KMS-11 (cell line): ENCODE data around the gene SPCS1.
"Not testable (repeated sequence)": the region's sequence is repeated elsewhere in the genome, so short reads cannot be mapped to it uniquely, and the experiment has no call there.

Source experiments
- H2AFZ ChIP-seq: fragments of 200-600 bp; sonication (generic); 2 replicates; pipeline ENCODE4 v1.6.1; 2016; ENCODE audit warnings: antibody characterized with exemption, mixed run types, low read depth
- H3K27ac ChIP-seq: fragments of 200-600 bp; sonication (generic); 2 replicates; pipeline ENCODE4 v1.6.1; 2016; ENCODE audit warnings: mild to moderate bottlenecking, mixed run types
- H3K27me3 ChIP-seq: fragments of 200-600 bp; sonication (generic); 2 replicates; pipeline ENCODE4 v1.6.1; 2017; ENCODE audit warnings: mild to moderate bottlenecking, low read depth, mixed run types, moderate library complexity; ENCODE audit not compliant: insufficient read depth
- H3K36me3 ChIP-seq: fragments of 200-600 bp; sonication (generic); 2 replicates; pipeline ENCODE4 v1.6.1; 2017; ENCODE audit warnings: mild to moderate bottlenecking, mixed run types; ENCODE audit not compliant: insufficient read depth
- H3K4me1 ChIP-seq: fragments of 200-600 bp; sonication (generic); 2 replicates; pipeline ENCODE4 v1.6.1; 2016; ENCODE audit warnings: mild to moderate bottlenecking, low read depth, mixed run types; ENCODE audit not compliant: poor library complexity, severe bottlenecking
- H3K4me2 ChIP-seq: fragments of 200-600 bp; sonication (generic); 2 replicates; pipeline ENCODE4 v1.7.0; 2016; ENCODE audit warnings: mild to moderate bottlenecking, mixed run types
- H3K4me3 ChIP-seq: fragments of 200-600 bp; sonication (generic); IDR thresholded peaks from 2 replicates; pipeline ENCODE4 v1.6.1; 2017; ENCODE audit warnings: low read depth, low read length, mixed read lengths; ENCODE audit not compliant: insufficient read depth
- H3K79me2 ChIP-seq: fragments of 200-600 bp; sonication (generic); 2 replicates; pipeline ENCODE4 v1.6.1; 2016; ENCODE audit warnings: low read depth, mixed run types; ENCODE audit not compliant: insufficient read depth
- H3K9ac ChIP-seq: fragments of 200-600 bp; sonication (generic); 2 replicates; pipeline ENCODE4 v1.6.1; 2016; ENCODE audit warnings: mild to moderate bottlenecking, mixed run types
- H4K20me1 ChIP-seq: fragments of 200-600 bp; sonication (generic); 2 replicates; pipeline ENCODE4 v1.6.1; 2016; ENCODE audit warnings: mild to moderate bottlenecking, mixed run types; ENCODE audit not compliant: insufficient read depth
- TF ChIP-seq, protein P1 (sequence below): fragments of 200-600 bp; sonication (generic); conservative IDR thresholded peaks from 2 replicates; pipeline ENCODE4 v1.6.1; 2017; ENCODE audit warnings: low read depth, mild to moderate bottlenecking, antibody characterized with exemption, low read length, moderate library complexity, mixed read lengths

The SPCS1 gene

DNA sequence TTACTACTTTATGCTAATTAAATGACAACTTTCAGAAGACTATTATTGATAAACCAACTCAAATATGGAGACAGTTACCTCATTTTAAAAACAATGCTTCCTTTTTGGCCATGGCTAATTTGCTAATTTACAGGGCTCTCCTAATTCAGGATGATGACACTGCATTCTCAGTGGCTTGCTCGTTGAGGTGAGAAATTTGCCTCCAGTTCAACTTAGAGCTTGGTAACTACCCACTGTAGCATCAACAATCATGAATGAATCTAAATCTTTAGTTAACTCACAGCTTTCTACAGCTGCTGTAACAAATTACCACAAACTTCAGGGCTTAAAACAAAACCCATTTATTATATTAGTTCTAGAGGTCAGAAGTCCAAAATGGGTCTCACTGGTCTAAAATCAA, 34.2 kb upstream of the SPCS1 start:
- H3K9ac ChIP-seq = no peak overlapping the region
- peaks cover 31% of the 10 kb centered on the region for H3K4me1 ChIP-seq
- H2AFZ ChIP-seq = no peak overlapping the region
- H3K27me3 ChIP-seq = no peaks in the 10 kb centered on the region
- TF ChIP-seq, protein P1, sequence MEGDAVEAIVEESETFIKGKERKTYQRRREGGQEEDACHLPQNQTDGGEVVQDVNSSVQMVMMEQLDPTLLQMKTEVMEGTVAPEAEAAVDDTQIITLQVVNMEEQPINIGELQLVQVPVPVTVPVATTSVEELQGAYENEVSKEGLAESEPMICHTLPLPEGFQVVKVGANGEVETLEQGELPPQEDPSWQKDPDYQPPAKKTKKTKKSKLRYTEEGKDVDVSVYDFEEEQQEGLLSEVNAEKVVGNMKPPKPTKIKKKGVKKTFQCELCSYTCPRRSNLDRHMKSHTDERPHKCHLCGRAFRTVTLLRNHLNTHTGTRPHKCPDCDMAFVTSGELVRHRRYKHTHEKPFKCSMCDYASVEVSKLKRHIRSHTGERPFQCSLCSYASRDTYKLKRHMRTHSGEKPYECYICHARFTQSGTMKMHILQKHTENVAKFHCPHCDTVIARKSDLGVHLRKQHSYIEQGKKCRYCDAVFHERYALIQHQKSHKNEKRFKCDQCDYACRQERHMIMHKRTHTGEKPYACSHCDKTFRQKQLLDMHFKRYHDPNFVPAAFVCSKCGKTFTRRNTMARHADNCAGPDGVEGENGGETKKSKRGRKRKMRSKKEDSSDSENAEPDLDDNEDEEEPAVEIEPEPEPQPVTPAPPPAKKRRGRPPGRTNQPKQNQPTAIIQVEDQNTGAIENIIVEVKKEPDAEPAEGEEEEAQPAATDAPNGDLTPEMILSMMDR = no peak
- H3K4me3 ChIP-seq = no peak overlapping the region
- H4K20me1 ChIP-seq = no peaks in the 10 kb centered on the region
- H3K27ac ChIP-seq = peak overlapping the region; percentile 63
- no peaks in the 10 kb centered on the region for H3K79me2 ChIP-seq
- H3K36me3 ChIP-seq = no peaks in the 10 kb centered on the region
- H3K4me2 ChIP-seq = peak overlapping the region; percentile 39; the same call in 1 of the 2 replicates

DNA sequence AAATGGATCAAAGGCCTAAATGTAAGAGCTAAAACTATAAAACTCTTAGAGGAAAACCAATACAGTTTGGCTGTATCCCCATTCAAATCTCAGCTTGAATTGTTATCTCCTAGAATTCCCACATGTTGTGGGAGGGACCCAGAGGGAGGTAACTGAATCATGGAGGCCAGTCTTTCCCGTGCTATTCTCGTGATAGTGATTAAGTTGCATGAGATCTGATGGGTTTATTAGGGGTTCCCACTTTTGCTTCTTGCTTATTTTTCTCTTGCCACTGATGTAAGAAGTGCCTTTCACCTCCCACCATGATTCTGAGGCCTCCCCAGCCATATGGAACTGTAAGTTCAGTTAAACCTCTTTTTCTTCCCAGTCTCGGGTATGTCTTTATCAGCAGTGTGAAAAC, 29.7 kb upstream of the SPCS1 start:
- peaks cover 33% of the 10 kb centered on the region for H3K4me1 ChIP-seq
- H2AFZ ChIP-seq, H3K27ac ChIP-seq, H3K4me2 ChIP-seq, H4K20me1 ChIP-seq, H3K27me3 ChIP-seq, H3K4me3 ChIP-seq, H3K36me3 ChIP-seq, H3K79me2 ChIP-seq, H3K9ac ChIP-seq: not testable (repeated sequence)

DNA sequence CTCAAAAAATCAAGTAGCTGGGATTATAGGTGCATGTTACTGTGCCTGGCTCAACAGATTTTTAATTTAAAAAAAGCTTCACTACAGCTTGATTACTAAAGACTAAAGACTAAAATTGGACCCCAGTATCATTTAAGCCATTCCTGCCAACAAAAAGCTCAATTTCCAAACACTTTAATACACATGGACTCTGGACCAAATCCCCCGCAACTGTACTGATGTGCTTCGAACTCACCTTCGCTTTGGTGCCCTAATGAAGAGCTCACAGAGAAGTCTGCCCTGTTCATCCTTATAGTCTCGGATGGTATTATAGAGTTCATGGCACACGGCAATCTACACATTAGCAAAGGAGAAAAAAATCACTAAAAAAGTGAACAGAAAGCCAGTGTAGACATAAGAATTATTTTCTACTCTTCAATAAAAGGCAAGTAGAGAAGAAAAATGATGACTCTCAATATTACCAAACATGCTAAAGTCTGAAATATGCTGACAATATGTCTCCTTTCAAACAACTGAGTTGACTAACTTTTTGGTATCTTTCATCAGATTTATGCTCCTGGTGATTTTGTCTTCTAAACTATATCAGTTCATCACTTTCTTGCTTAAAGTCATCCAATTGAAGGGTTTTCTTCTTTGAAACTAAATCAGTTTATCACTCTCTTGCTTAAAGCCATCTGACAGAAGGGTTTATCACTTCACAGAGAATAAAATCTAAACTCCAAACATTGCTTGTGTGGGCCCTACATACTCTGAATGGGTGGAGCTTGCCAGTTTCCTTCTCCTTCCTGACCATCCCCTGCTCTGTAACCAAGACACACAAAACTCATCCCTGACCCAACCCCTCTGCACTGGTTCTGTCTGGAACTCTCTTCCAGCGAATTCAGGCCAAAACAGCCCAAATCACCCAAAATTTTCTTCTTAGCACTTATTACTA, 27.4 kb upstream of the SPCS1 start:
- H3K79me2 ChIP-seq = peaks cover 12% of the 10 kb centered on the region; the same call in 1 of the 2 replicates

DNA sequence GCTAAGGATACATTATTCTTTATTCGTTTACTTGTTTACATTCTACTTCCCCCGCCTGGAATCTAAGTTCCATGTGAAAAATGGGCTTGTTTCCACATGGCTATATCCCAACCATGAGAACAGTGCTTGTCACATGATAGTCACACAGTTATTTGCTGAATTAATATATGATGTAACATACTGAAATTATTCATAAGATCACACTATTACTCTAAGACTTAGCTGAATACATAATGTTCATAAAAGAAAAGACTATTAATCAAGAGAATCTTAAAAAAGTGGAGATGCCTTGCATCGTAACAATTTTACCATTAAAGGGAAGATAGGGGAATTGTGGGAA, 26.7 kb upstream of the SPCS1 start:
- Histone ChIP-seq H2AFZ (no peak overlapping the region), H4K20me1 (no peaks in the 10 kb centered on the region), H3K27me3 (no peaks in the 10 kb centered on the region), H3K79me2 (peaks cover 18% of the 10 kb centered on the region), H3K27ac (no peak overlapping the region), H3K36me3 (no peaks in the 10 kb centered on the region), H3K4me2 (no peak overlapping the region), H3K4me1 (peaks cover 41% of the 10 kb centered on the region), H3K4me3 (no peak overlapping the region), H3K9ac (no peak overlapping the region)
- TF ChIP-seq, protein P1 = no peak

More for the DNA sequence above, 27.4 kb upstream of the SPCS1 start:
- Histone ChIP-seq H3K4me2 (no peak overlapping the region), H3K9ac (no peak overlapping the region), H3K4me1 (peaks cover 35% of the 10 kb centered on the region), H3K4me3 (no peak overlapping the region), H2AFZ (no peak overlapping the region), H3K27me3 (no peaks in the 10 kb centered on the region), H3K36me3 (no peaks in the 10 kb centered on the region), H3K27ac (no peak overlapping the region), H4K20me1 (no peaks in the 10 kb centered on the region)
- TF ChIP-seq, protein P1 = no peak

DNA sequence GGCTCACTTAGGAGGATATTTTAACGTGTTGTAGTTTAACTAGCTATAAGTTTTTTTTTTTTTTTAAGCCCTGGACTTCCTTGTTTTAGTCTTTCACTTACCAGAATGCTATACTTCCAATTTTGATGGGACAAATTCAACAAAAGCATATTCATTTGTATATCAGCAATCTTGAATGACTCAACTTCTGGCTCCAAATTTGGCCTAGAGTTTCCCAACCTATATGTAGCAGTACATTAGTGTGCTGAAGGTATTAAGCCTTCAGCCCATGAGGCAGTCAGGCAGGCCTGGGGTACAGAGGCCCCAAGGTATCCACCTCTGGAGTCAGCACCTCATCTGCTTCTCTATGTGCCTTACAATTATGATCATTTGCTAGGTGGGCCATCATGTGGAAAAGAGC, 26.1 kb upstream of the SPCS1 start:
- H3K79me2 ChIP-seq = peaks cover 24% of the 10 kb centered on the region
- peaks cover 46% of the 10 kb centered on the region for H3K4me1 ChIP-seq
- H3K4me3 ChIP-seq = no peak overlapping the region
- no peaks in the 10 kb centered on the region for H3K27me3 ChIP-seq
- no peaks in the 10 kb centered on the region for H4K20me1 ChIP-seq
- no peak overlapping the region for H3K9ac ChIP-seq
- TF ChIP-seq, protein P1 = no peak
- no peak overlapping the region for H2AFZ ChIP-seq
- H3K27ac ChIP-seq = no peak overlapping the region
- H3K36me3 ChIP-seq = no peaks in the 10 kb centered on the region
- H3K4me2 ChIP-seq = no peak overlapping the region
